Suprapubic skin (tissue), 4 donors: ENCODE data around the gene ART1. TPM values are rescaled to one million over a fixed set of nuclear protein-coding genes. Genes with fewer than 3 reads are reported as not detected.

Experiments used
- DNase-seq, 2 donors: peaks; one replicate each; pipeline ENCODE4 v3.0.0-alpha.2; 2019; ENCODE audit warnings: low spot score in 2 of 2
- H3K27ac ChIP-seq: fragments of 200-600 bp; sonication (generic); one replicate; pipeline ENCODE4 v1.5.1; 2019
- H3K27me3 ChIP-seq: fragments of 200-600 bp; sonication (generic); one replicate; pipeline ENCODE4 v1.5.1; 2019
- H3K36me3 ChIP-seq: fragments of 200-600 bp; sonication (generic); one replicate; pipeline ENCODE4 v1.5.1; 2019
- H3K4me1 ChIP-seq: fragments of 200-600 bp; sonication (generic); one replicate; pipeline ENCODE4 v1.5.1; 2019
- H3K4me3 ChIP-seq: fragments of 200-600 bp; sonication (generic); one replicate; pipeline ENCODE4 v1.5.1; 2019; ENCODE audit warnings: mild to moderate bottlenecking
- H3K9me3 ChIP-seq: fragments of 200-600 bp; sonication (generic); one replicate; pipeline ENCODE4 v1.5.1; 2019
- EP300 ChIP-seq: sonication (generic); formaldehyde crosslinking; IDR thresholded peaks from one replicate; pipeline ENCODE4 v1.6.1; 2017; ENCODE audit warnings: antibody characterized with exemption
- POLR2A ChIP-seq, 2 donors: fragments of 450-650 bp; IDR thresholded peaks; one replicate each; pipeline ENCODE4 v1.6.1; 2017; ENCODE audit warnings: antibody characterized with exemption in 2 of 2, mild to moderate bottlenecking in 2 of 2, moderate library complexity in 2 of 2
- POLR2AphosphoS5 ChIP-seq, 3 donors: sonication (generic); formaldehyde crosslinking; IDR thresholded peaks; one replicate each; pipeline ENCODE4 v1.6.1; 2017; ENCODE audit warnings: antibody characterized with exemption in 3 of 3
- WGBS: methylation state at CpG from one replicate; pipeline ENCODE4 v1.1.5; 2018; 5-methylcytosine and 5-hydroxymethylcytosine counted together
- total RNA-seq, 4 donors: library from RNA; depleted of rRNA; stranded (reverse); fragments of >200 nt; gene quantifications; one replicate each; pipeline ENCODE4 v1.1.0, GENCODE V29; 2016
- TF ChIP-seq, protein P1 (sequence below), 2 donors: fragments of 200-600 bp in 1 of 2; fragments of 450-650 bp in 1 of 2; sonication (generic) in 1 of 2; IDR thresholded peaks; one replicate each; pipeline ENCODE4 v1.5.1; 2016 to 2019; ENCODE audit warnings: antibody characterized with exemption in 2 of 2, mild to moderate bottlenecking in 1 of 2, moderate library complexity in 1 of 2

The ART1 gene
- total RNA-seq, 4 donors from 2014 or later: not detected

DNA sequence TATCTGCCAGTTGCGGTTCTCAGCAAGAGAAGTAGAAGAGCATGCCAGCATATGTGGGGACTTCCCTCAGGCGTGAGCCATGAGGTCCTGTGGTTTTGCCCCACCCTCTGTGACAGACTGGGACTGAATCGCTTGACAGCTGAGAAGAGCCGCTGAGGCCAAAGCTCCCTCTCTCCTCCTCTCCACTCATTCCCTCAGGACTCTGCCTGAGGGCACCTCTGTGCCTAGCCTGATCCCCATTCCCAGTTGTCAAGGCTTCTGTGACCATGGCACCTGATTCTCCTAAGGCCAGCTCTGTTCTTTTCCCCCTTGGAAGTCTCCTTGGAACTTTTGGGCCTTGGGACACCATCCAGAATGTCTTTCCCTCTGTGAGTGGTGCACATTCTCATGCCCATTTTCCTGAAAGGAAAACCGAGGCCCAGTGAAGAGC, 30.2 kb upstream of the ART1 start:
- DNase-seq: peak in 1 of 2 donors; percentile 64
- Histone ChIP-seq H3K36me3 (no peaks in the 10 kb centered on the region), H3K4me1 (peaks cover 19% of the 10 kb centered on the region), H3K27me3 (no peaks in the 10 kb centered on the region), H3K27ac (no peak overlapping the region), H3K9me3 (no peaks in the 10 kb centered on the region), H3K4me3 (no peak overlapping the region)
- WGBS: 38% methylated on average over 5 of the region's 5 CpGs
- TF ChIP-seq POLR2A (IDR thresholded peaks at IDR 0.05) (no peak), POLR2AphosphoS5 (IDR thresholded peaks at IDR 0.05) (no peak), EP300 (no peak)
- TF ChIP-seq, protein P1, sequence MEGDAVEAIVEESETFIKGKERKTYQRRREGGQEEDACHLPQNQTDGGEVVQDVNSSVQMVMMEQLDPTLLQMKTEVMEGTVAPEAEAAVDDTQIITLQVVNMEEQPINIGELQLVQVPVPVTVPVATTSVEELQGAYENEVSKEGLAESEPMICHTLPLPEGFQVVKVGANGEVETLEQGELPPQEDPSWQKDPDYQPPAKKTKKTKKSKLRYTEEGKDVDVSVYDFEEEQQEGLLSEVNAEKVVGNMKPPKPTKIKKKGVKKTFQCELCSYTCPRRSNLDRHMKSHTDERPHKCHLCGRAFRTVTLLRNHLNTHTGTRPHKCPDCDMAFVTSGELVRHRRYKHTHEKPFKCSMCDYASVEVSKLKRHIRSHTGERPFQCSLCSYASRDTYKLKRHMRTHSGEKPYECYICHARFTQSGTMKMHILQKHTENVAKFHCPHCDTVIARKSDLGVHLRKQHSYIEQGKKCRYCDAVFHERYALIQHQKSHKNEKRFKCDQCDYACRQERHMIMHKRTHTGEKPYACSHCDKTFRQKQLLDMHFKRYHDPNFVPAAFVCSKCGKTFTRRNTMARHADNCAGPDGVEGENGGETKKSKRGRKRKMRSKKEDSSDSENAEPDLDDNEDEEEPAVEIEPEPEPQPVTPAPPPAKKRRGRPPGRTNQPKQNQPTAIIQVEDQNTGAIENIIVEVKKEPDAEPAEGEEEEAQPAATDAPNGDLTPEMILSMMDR (IDR thresholded peaks at IDR 0.05): no peak

DNA sequence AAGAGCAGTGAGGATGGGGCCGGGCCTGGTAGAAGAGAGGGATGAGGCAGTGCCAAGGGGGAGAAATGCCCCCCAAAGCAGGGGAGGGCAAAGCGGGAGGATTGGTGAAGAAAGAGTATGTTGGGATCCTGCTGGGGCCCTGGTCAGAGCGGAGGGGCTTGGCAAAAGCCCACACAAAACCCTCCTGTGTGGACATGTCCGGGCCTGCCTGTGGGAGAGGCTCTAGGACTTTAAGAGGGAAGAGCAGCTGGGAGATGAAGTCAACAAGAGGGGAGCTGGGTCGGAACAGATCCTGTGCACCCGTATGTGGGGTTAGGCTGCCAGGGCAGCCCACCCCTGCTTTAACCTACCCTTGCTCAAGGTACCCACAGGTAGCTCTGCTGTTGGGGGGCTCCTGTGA, 28.9 kb upstream of the ART1 start:
- WGBS: 62% methylated on average over 6 of the region's 6 CpGs
- no peak overlapping the region for H3K4me3 ChIP-seq
- no peaks in the 10 kb centered on the region for H3K9me3 ChIP-seq
- TF ChIP-seq POLR2AphosphoS5 (IDR thresholded peaks at IDR 0.05) (no peak), POLR2A (IDR thresholded peaks at IDR 0.05) (no peak), EP300 (no peak)
- TF ChIP-seq, protein P1 (IDR thresholded peaks at IDR 0.05): no peak
- H3K4me1 ChIP-seq: peaks cover 19% of the 10 kb centered on the region
- no peaks in the 10 kb centered on the region for H3K36me3 ChIP-seq
- H3K27ac ChIP-seq: no peak overlapping the region
- H3K27me3 ChIP-seq: no peaks in the 10 kb centered on the region
- DNase-seq: peak in 1 of 2 donors; percentile 40

DNA sequence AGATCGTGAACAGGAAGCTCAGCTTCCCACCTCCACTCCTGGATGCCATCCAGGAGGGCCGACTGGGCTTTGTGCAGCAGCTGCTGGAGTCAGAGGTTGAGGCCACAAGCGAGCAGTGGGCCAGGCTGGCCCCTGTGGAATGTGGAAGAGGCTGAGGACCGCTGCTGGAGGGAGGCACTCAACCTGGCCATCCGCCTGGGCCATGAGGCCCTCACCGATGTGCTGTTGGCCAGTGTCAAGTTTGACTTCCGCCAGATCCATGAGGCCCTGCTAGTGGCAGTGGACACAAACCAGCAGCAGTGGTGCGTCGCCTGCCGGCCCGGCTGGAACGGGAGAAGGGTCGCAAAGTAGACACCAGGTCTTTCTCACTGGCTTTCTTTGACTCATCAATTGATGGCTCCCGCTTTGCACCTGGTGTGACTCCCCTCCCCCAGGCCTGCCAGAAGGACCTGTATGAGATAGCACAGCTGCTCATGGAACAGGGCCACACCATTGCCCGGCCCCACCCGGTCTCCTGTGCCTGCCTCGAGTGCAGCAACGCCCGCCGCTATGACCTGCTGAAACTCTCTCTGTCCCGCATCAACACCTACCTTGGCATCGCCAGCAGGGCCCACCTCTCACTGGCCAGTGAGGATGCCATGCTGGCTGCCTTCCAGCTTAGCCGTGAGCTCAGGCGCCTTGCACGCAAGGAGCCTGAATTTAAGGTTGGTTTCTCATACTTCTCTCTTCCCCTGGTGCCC, 28.0 kb upstream of the ART1 start:
- TF ChIP-seq, protein P1 (IDR thresholded peaks at IDR 0.05): no peak
- TF ChIP-seq POLR2A (IDR thresholded peaks at IDR 0.05) (no peak), POLR2AphosphoS5 (IDR thresholded peaks at IDR 0.05) (no peak), EP300 (no peak)
- peaks cover 19% of the 10 kb centered on the region for H3K4me1 ChIP-seq
- H3K9me3 ChIP-seq: no peaks in the 10 kb centered on the region
- 91% methylated on average over 13 of the region's 25 CpGs for WGBS
- H3K4me3 ChIP-seq: no peak overlapping the region
- H3K27me3 ChIP-seq: no peaks in the 10 kb centered on the region
- H3K36me3 ChIP-seq: no peaks in the 10 kb centered on the region
- no peak overlapping the region for H3K27ac ChIP-seq
- DNase-seq: peak in 1 of 2 donors; percentile 69

DNA sequence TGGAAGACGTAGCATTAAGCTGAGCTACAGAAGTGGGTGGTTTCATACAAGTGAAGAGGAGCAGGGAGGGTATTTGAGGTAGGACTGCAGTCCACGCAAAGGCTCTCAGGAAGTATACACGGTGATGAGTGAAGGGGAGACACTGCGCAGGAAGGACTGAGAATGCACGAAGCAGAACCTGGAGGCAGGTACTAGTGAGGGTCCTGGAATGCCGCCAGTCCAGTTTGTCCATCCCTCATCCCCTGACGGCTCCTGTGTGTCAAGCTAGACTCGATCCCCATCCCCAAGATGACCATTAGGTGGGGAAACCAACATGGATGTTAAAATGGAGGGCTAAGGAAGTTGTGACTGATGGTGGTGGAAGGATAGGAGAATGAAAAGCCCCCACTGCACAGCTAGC, 26.9 kb upstream of the ART1 start:
- peaks cover 19% of the 10 kb centered on the region for H3K4me1 ChIP-seq
- WGBS: 81% methylated on average over 8 of the region's 8 CpGs
- no peaks in the 10 kb centered on the region for H3K9me3 ChIP-seq
- TF ChIP-seq POLR2A (IDR thresholded peaks at IDR 0.05): no peak
- no peak for TF ChIP-seq POLR2AphosphoS5 (IDR thresholded peaks at IDR 0.05)
- TF ChIP-seq EP300: no peak
- TF ChIP-seq, protein P1 (IDR thresholded peaks at IDR 0.05): no peak
- H3K27me3 ChIP-seq: no peaks in the 10 kb centered on the region
- H3K27ac ChIP-seq: no peak overlapping the region
- no peak for DNase-seq
- no peak overlapping the region for H3K4me3 ChIP-seq
- H3K36me3 ChIP-seq: no peaks in the 10 kb centered on the region

DNA sequence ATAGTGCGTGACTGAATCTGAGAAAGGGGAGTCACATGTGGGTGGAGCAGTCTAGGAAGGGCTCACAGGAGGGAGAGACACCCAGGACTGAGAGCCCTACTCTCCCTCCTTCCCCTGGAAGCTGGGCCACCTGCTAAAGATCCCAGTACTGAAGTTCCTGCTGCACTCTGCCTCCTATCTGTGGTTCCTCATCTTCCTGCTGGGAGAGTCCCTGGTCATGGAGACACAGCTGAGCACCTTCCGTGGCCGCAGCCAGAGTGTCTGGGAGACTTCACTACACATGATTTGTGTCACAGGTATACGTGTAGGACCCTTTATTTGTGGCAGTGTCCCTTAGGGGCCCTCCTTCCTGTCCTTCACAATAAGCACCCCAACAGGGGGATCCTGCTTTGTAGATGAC, 22.4 kb upstream of the ART1 start:
- Histone ChIP-seq H3K4me1 (no peaks in the 10 kb centered on the region), H3K9me3 (no peaks in the 10 kb centered on the region), H3K36me3 (no peaks in the 10 kb centered on the region), H3K27me3 (no peaks in the 10 kb centered on the region), H3K4me3 (no peak overlapping the region), H3K27ac (no peak overlapping the region)
- no peak for DNase-seq
- TF ChIP-seq EP300: no peak
- no peak for TF ChIP-seq POLR2AphosphoS5 (IDR thresholded peaks at IDR 0.05)
- TF ChIP-seq, protein P1 (IDR thresholded peaks at IDR 0.05): no peak
- TF ChIP-seq POLR2A (IDR thresholded peaks at IDR 0.05): no peak
- WGBS: 61% methylated on average over 4 of the region's 4 CpGs
